Left lung (tissue), 10 donors: ENCODE measurements around the gene PTGIS. TPM values are rescaled to one million over a fixed set of nuclear protein-coding genes. Genes with fewer than 3 reads are reported as not detected.

ENCODE experiments used
- ATAC-seq: fragments of 200-7000 bp; cut with Tn5 transposase; one replicate; pipeline ENCODE4 v1.9.1; 2020; ENCODE audit warnings: moderate library complexity
- DNase-seq, 4 donors: peaks; one replicate each; pipeline ENCODE4 v3.0.0-alpha.2; 2013 to 2020
- H3K27ac ChIP-seq, 2 donors: fragments of 200-600 bp; sonication (generic) in 1 of 2; one replicate each; pipeline versions ENCODE4 v1.5.0 to v1.8.0; 2020 to 2021
- H3K27me3 ChIP-seq, 2 donors: fragments of 200-600 bp; sonication (generic) in 1 of 2; one replicate each; pipeline versions ENCODE4 v1.5.0 to v1.8.0; 2020 to 2021
- H3K36me3 ChIP-seq, 2 donors: fragments of 200-600 bp; sonication (generic) in 1 of 2; one replicate each; pipeline versions ENCODE4 v1.5.0 to v1.8.0; 2020 to 2021
- H3K4me1 ChIP-seq, 2 donors: fragments of 200-600 bp; one replicate each; pipeline ENCODE4 v1.8.0; 2021
- H3K4me3 ChIP-seq, 2 donors: fragments of 200-600 bp; sonication (generic) in 1 of 2; one replicate each; pipeline versions ENCODE4 v1.5.0 to v1.8.0; 2020 to 2021; ENCODE audit warnings: mild to moderate bottlenecking in 1 of 2
- H3K9me3 ChIP-seq, 2 donors: fragments of 200-600 bp; sonication (generic) in 1 of 2; one replicate each; pipeline versions ENCODE4 v1.5.0 to v1.8.0; 2020 to 2021
- intact Hi-C, 2 donors: fragments of 100-400 bp; cut with DNase I; formaldehyde crosslinking; loops; one replicate each; pipeline versions ENCODE4 v1.11.2 to v1.14.2; 2022
- polyA plus RNA-seq, 6 donors: library from polyadenylated mRNA; unstranded; fragments of 120-200 nt; gene quantifications; one replicate each; pipeline ENCODE4 v1.2.1, GENCODE V29; 2013; ENCODE audit not compliant: insufficient read length in 6 of 6
- total RNA-seq, 2 donors: library from RNA; stranded (reverse); fragmentation: NEBNext Ultra II Directional; extraction: Animal tissue kit (Norgen Biotek cat#: 25700); gene quantifications; one replicate each; pipeline ENCODE4 v1.2.1, GENCODE V29; 2021
- TF ChIP-seq, protein P1 (sequence below), 2 donors: fragments of 200-600 bp; sonication (generic) in 1 of 2; IDR thresholded peaks; one replicate each; pipeline versions ENCODE4 v1.5.0 to v1.8.0; 2021; ENCODE audit warnings: antibody characterized with exemption in 2 of 2
- donor health status: DM: no; HTN: yes; CAD: no.
- donor health status: DM: no; HTN: no; CAD: no.

Gene PTGIS
- total and polyA plus RNA-seq, 8 donors, result 6.2 to 46.0 (median 7.0) TPM

GRCh38 chr20:49560186-49560585, 7.8 kb downstream of the PTGIS start:
- no peak overlapping the region for H3K27ac ChIP-seq

DNA sequence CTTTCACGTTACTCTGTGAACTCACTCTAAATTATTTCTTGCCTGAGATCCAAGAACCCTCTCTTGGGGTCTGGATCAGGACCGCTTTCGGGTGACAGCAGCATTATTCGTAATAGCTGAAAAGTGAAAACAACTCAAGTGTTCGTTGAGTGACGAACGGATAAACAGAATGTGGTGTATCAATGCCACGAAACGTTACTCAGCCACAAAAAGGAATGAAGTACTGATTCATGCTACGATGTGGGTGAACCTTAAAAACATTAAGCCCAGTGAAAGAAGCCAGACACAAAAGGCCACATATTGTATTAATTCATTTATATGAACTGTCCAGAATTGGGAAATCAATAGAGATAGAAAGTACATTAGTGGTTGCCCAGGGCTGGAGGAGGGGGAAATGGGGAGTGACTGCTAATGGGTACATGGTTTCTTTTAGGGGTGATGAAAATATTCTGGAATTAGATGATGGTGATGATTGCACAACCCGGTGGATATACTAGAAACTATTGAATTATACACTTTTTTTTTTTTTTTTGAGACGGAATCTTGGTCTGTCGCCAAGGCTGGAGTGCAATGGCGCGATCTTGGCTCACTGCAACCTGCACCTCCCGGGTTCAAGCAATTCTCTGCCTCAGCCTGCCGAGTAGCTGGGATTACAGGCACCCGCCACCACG, 8.4 kb downstream of the PTGIS start:
- peaks cover 4 to 5% of the 10 kb centered on the region in 2 donors for H3K4me1 ChIP-seq
- intact Hi-C loops, result no loop called here
- DNase-seq, result no peak
- peak; percentile 22 for ATAC-seq
- H3K27ac ChIP-seq, result peak overlapping the region in 1 of 2 donors; percentile 35
- no peak overlapping the region for H3K4me3 ChIP-seq
- TF ChIP-seq, protein P1, sequence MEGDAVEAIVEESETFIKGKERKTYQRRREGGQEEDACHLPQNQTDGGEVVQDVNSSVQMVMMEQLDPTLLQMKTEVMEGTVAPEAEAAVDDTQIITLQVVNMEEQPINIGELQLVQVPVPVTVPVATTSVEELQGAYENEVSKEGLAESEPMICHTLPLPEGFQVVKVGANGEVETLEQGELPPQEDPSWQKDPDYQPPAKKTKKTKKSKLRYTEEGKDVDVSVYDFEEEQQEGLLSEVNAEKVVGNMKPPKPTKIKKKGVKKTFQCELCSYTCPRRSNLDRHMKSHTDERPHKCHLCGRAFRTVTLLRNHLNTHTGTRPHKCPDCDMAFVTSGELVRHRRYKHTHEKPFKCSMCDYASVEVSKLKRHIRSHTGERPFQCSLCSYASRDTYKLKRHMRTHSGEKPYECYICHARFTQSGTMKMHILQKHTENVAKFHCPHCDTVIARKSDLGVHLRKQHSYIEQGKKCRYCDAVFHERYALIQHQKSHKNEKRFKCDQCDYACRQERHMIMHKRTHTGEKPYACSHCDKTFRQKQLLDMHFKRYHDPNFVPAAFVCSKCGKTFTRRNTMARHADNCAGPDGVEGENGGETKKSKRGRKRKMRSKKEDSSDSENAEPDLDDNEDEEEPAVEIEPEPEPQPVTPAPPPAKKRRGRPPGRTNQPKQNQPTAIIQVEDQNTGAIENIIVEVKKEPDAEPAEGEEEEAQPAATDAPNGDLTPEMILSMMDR (IDR thresholded peaks at IDR 0.05), result no peak
- H3K27me3 ChIP-seq, result peaks cover 0 to 6% of the 10 kb centered on the region in 2 donors
- H3K9me3 ChIP-seq, result no peaks in the 10 kb centered on the region
- no peaks in the 10 kb centered on the region for H3K36me3 ChIP-seq

More at GRCh38 chr20:49560186-49560585, 7.8 kb downstream of the PTGIS start:
- peaks cover 0 to 8% of the 10 kb centered on the region in 2 donors for H3K27me3 ChIP-seq
- no peak for ATAC-seq
- H3K4me3 ChIP-seq, result no peak overlapping the region
- intact Hi-C loops, result no loop called here
- no peak for DNase-seq
- TF ChIP-seq, protein P1 (IDR thresholded peaks at IDR 0.05), result no peak
- H3K36me3 ChIP-seq, result no peaks in the 10 kb centered on the region
- peaks cover 4 to 5% of the 10 kb centered on the region in 2 donors for H3K4me1 ChIP-seq
- H3K9me3 ChIP-seq, result no peaks in the 10 kb centered on the region

DNA sequence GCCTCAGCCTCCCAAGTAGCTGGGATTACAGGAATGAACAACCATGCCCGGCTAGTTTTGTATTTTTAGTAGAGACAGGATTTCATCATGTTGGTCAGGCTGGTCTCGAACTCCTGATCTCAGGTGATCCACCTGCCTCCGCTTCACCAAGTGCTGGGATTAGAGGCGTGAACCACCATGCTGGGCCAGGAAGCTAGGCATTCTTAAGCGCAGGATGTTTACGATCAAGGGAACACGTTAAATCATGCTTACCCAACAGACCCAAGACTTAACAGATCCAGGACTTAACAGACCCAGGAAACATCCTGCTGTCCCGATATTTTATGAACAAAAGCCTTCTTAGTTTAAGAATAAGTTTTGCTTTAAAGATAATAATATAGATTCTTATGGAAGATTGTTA, 9.1 kb downstream of the PTGIS start:
- no peaks in the 10 kb centered on the region for H3K36me3 ChIP-seq
- no peak for ATAC-seq
- no peaks in the 10 kb centered on the region for H3K9me3 ChIP-seq
- H3K27ac ChIP-seq, result no peak overlapping the region
- TF ChIP-seq, protein P1 (IDR thresholded peaks at IDR 0.05), result no peak
- no peak for DNase-seq
- H3K27me3 ChIP-seq, result peaks cover 0 to 6% of the 10 kb centered on the region in 2 donors
- intact Hi-C loops, result no loop called here
- no peak overlapping the region for H3K4me3 ChIP-seq
- peaks cover 4 to 5% of the 10 kb centered on the region in 2 donors for H3K4me1 ChIP-seq

- Histone ChIP-seq H3K27ac (peak overlapping the region in 1 of 2 donors; percentile 5), H3K9me3 (no peaks in the 10 kb centered on the region), H3K36me3 (no peaks in the 10 kb centered on the region), H3K27me3 (peaks cover 0 to 6% of the 10 kb centered on the region in 2 donors), H3K4me3 (no peak overlapping the region), H3K4me1 (peaks cover 4 to 5% of the 10 kb centered on the region in 2 donors)
- TF ChIP-seq, protein P1 (IDR thresholded peaks at IDR 0.05), result no peak
- intact Hi-C loops, result no loop called here
- ATAC-seq (no peak), DNase-seq (no peak)
These were observed 10.5 kb downstream of the PTGIS start for GRCh38 chr20:49557449-49557848.

DNA sequence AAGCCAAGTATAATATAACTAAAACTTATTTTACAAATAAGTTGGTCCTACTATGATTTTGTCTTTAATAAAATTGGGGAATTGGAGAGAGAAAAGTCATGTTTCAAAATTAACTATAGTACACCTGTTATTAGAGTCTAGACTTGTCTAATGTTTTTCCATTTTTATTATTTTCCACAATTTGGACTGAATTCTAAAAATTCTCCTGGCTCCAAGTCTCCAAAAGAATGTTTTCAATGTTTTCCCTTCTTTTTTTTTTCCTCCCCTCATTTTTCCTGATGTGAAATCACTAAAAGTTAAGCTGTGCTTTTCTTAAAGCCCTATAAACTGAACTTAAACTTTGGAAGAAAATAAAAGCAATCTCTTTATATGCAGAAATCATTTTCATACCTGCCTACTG, 11.3 kb downstream of the PTGIS start:
- H3K27me3 ChIP-seq, result peaks cover 0 to 6% of the 10 kb centered on the region in 2 donors
- H3K9me3 ChIP-seq, result no peaks in the 10 kb centered on the region
- ATAC-seq (no peak), DNase-seq (no peak)
- TF ChIP-seq, protein P1 (IDR thresholded peaks at IDR 0.05), result no peak
- peaks cover 0 to 3% of the 10 kb centered on the region in 2 donors for H3K4me1 ChIP-seq
- H3K36me3 ChIP-seq, result no peaks in the 10 kb centered on the region
- H3K4me3 ChIP-seq, result no peak overlapping the region
- H3K27ac ChIP-seq, result peak overlapping the region in 1 of 2 donors; percentile 5
- intact Hi-C loops, result no loop called here
